Eye (tissue), 1 donor: ENCODE data around the gene ELMOD2.

Experiments used
- DNase-seq: peaks from one replicate; pipeline ENCODE4 v3.0.0-alpha.2; 2015

The ELMOD2 gene

DNA sequence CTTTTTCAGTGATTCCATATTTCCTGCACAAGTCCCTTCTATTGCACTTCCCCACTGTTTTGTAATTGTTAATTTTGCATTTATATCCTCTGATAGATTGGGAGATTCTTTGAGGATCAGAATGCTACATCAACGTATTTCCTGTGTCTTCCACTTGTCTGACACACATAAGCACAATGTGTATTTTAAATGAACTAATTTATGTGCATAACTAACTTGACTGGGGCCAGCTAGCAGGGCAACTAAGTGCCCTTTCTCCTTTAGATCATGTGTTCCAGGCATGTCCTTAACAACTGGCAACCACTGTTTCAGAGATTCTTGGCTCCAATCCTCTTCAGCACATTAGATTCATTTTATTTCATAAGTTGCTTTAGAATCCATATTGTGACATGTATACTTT is 60.5 kb downstream of the ELMOD2 start:
- no peak for DNase-seq

DNA sequence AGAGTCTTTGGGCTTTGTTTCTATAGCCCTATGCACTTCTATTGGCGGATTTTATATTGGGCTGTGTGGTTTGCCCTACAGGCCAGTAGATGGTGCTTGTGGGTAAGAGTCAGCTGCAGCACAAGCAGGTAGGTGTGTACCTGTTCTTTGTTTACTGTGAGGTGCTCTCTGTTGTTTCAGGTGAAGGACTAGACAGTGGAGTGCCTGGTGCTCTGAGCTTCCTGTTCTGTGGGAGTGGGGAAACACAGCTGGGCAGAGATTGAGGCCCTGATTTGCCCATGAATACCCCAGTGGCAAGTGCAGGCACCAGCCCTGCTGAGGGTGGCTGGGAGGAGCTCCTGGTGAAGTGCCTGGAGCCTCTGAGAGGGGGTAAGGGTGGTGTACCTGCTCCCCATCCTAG is 71.1 kb downstream of the ELMOD2 start:
- DNase-seq, result no peak

DNA sequence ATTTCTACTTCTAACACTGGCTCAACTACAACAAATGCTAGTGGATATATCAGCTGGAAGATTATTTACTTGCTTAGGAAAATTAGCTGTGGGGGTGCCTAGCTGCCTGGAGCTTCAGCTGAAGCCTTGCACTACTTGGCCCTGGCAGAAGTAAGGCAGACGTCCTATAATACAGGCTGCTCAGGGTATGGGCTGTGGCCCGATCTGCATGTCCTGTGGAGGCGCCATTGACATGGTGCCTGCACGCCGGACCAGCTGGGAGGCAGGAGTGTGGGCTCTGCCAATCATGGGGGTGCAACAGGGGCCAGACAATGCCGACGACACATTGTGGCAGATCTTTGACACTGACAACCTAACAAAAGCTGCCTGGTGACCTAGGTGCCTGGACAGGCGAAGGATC is 76.4 kb downstream of the ELMOD2 start:
- DNase-seq, result no peak

DNA sequence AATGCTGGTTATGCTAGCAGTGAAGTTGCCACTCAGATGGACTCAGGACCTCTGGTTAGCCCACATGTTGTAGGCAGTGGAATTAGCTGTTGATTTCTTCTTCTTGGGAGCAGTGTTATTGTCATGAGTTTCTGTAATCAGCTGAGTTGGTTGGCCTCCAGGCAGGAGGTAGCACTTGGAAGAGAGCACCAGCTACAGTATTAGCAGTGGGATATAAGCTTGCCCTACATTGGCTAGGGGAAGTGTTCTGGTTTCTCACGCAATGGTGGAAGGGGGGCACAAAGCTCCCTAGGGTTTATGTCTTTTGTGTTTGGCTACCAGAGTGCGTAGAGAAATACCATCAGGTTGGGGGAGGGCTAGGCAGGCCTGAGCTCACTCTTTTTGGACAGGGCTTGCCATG is 78.7 kb downstream of the ELMOD2 start:
- peak; percentile 58 for DNase-seq

- no peak for DNase-seq
Observed at GRCh38 chr4:140603286-140603685, 79.3 kb downstream of the ELMOD2 start.
